Fibroblast of pulmonary artery (primary cell): ENCODE measurements around the gene PTH.

Experiments used
- DNase-seq: peaks from one replicate; pipeline ENCODE4 v3.0.0-alpha.2; 2010; ENCODE audit warnings: low read depth
- H3K4me3 ChIP-seq: replicated peaks from 2 replicates; pipeline ENCODE4 v1.5.1; 2011; ENCODE audit warnings: low read depth, mild to moderate bottlenecking, control low read depth, low read length, moderate library complexity
- CTCF ChIP-seq: IDR thresholded peaks from 2 replicates; pipeline ENCODE4 v1.5.1; 2011; ENCODE audit warnings: mild to moderate bottlenecking, control low read depth, low read length, inconsistent platforms; ENCODE audit errors: missing control alignments

Gene PTH

GRCh38 chr11:13495929-13496328 lies at the start of gene PTH:
PTH (minus strand) TSS chr11:13495997; CDS start chr11:13492855, 3,142 bp downstream.
- TF ChIP-seq CTCF, result no peak
- no peak for DNase-seq
- H3K4me3 ChIP-seq, result no peak within 1 kb of the TSS

GRCh38 chr11:13538044-13538443 lies 42.2 kb upstream of the PTH start:
- H3K4me3 ChIP-seq, result no peak overlapping the region
- no peak for TF ChIP-seq CTCF
- no peak for DNase-seq

GRCh38 chr11:13535819-13536218 lies 40.0 kb upstream of the PTH start:
- TF ChIP-seq CTCF, result no peak
- H3K4me3 ChIP-seq, result no peak overlapping the region
- DNase-seq, result peak; percentile 2

- DNase-seq, result no peak
- no peak for TF ChIP-seq CTCF
- no peak overlapping the region for H3K4me3 ChIP-seq
Observed at GRCh38 chr11:13534358-13534757, 38.6 kb upstream of the PTH start.

- DNase-seq, result no peak
- no peak overlapping the region for H3K4me3 ChIP-seq
- TF ChIP-seq CTCF, result no peak
Observed at GRCh38 chr11:13525257-13525656, 29.5 kb upstream of the PTH start.

GRCh38 chr11:13503393-13503792 lies 7.6 kb upstream of the PTH start:
- DNase-seq, result no peak
- H3K4me3 ChIP-seq, result no peak overlapping the region
- no peak for TF ChIP-seq CTCF

- H3K4me3 ChIP-seq, result no peak overlapping the region
- DNase-seq, result no peak
- no peak for TF ChIP-seq CTCF
Observed at GRCh38 chr11:13502492-13502891, 6.7 kb upstream of the PTH start.
